Body of pancreas (tissue), 4 donors: Measurements from ENCODE around the gene SURF4. TPM values are rescaled to one million over a fixed set of nuclear protein-coding genes. Genes with fewer than 3 reads are reported as not detected.
A peak's percentile ranks its signal among the peaks of the same experiment; 100 is the strongest.
"Not testable (repeated sequence)": the region's sequence is repeated elsewhere in the genome, so short reads cannot be mapped to it uniquely, and the experiment has no call there.

Experiments used
- ATAC-seq: fragments of 150-250 bp; one replicate; pipeline ENCODE4 v1.9.1; 2016
- DNase-seq, 4 donors: peaks; one replicate each; pipeline ENCODE4 v3.0.0-alpha.2; 2019
- H3K27ac ChIP-seq, 4 donors: fragments of 200-600 bp; sonication (generic); 1 replicate in 3 of 4; 2 replicates in 1 of 4; pipeline versions ENCODE4 v1.5.1 to v1.6.1; 2016 to 2019; ENCODE audit warnings: mild to moderate bottlenecking in 1 of 4, mixed read lengths in 1 of 4, moderate library complexity in 1 of 4
- H3K27me3 ChIP-seq, 2 donors: fragments of 200-600 bp; sonication (generic); one replicate each; pipeline ENCODE4 v1.6.0; 2016; ENCODE audit warnings: mild to moderate bottlenecking in 1 of 2
- H3K36me3 ChIP-seq, 2 donors: fragments of 200-600 bp; sonication (generic); replicated peaks in 1 of 2; 2 replicates each; pipeline ENCODE4 v1.5.1; 2016; ENCODE audit warnings: low read depth in 2 of 2; ENCODE audit not compliant: insufficient read depth in 1 of 2
- H3K4me1 ChIP-seq: fragments of 200-600 bp; sonication (generic); one replicate; pipeline ENCODE4 v1.6.0; 2016
- H3K4me3 ChIP-seq, 2 donors: fragments of 200-600 bp; sonication (generic); 1 replicate in 1 of 2; 2 replicates in 1 of 2; pipeline ENCODE4 v1.5.1; 2016 to 2019
- H3K9me3 ChIP-seq, 3 donors: fragments of 200-600 bp; sonication (generic); 1 replicate in 2 of 3; 2 replicates in 1 of 3; pipeline ENCODE4 v1.5.1; 2016
- CTCF ChIP-seq, 7 experiments: fragments of 450-650 bp in 4 of 7; fragments of 200-600 bp in 3 of 7; sonication (generic) in 3 of 7; IDR thresholded peaks; one replicate each; pipeline ENCODE4 v1.5.1; 2016 to 2019; ENCODE audit warnings: antibody characterized with exemption in 7 of 7
- POLR2A ChIP-seq, 3 donors: fragments of 450-650 bp; IDR thresholded peaks; one replicate each; pipeline ENCODE4 v1.6.1; 2016; ENCODE audit warnings: antibody characterized with exemption in 3 of 3, mild to moderate bottlenecking in 2 of 3
- WGBS, 2 donors: methylation state at CpG; one replicate each; pipeline ENCODE4 v1.1.5; 2017; 5-methylcytosine and 5-hydroxymethylcytosine counted together
- intact Hi-C: fragments of 100-400 bp; cut with DNase I; formaldehyde crosslinking; loops from one replicate; pipeline ENCODE4 v1.15.1; 2023
- total RNA-seq, 2 donors: library from RNA; depleted of rRNA; stranded (reverse); fragments of >200 nt; gene quantifications; one replicate each; pipeline ENCODE4 v1.1.0, GENCODE V29; 2016

SURF4 gene
- total RNA-seq, 2 donors from 2014 or later = 93.9 to 109 TPM

DNA sequence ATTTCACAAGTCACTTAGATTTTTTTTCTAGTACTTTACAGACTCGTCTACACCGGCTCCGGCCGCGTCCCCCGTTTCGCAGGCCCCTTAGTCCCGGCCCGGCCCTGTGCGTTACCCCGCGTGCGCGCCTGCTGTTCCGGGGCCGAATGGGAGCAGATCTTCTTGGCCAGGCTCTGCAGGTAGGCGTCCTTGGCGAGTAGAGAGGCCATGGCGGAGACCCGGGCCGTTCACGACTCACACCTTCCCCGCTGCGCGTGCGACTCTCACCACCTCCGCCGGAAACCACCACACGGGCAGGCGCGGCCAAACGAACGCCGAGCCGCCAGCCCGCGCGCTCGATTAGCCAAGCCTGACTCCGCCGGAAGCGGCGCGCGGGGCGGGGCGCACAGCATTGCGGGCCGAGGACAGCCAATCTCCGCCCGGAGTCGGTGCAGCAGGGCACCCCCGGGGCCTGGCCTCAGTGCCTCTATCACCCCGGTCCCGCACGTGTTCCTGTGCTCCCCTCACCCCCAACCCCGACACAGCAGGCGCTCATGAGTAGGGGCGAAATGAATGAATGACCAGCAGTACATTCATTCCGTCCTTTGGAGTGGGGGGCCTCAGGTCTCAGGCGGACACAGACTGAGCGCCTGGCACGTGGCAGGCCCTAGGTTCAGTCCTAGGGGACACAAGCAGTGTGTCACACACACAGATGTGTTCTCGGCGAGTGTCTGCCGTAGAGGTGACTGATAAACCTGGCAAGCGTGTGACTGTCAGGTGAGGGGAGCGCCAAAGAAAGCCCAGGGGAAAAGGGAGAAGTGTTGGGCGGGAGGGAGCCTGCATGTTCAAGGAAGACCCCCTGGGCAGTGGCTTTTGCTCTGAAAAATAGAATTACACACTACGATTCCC lies 39.7 kb downstream of the SURF4 start, which contains the start of gene SURF6:
SURF6 (minus strand) TSS at position 265 of the 888 bp plus-strand sequence; CDS start at position 209, 56 bp downstream.
- intact Hi-C loops = loop anchor here (10.0 kb wide), 2 partner anchors 149 to 301 kb away; partner anchors contain the start of gene GTF3C5
- peak; percentile 50 to 69 (median 66) for TF ChIP-seq POLR2A (IDR thresholded peaks at IDR 0.05)
- peak in 3 of 7 experiments; percentile 4 to 37 (median 31) for TF ChIP-seq CTCF (IDR thresholded peaks at IDR 0.05)
- H3K4me3 ChIP-seq = peak within 1 kb of the TSS; percentile 91 to 99
- 3% methylated on average over 26 to 70 of the region's 70 CpGs for WGBS, 2 donors
- H3K27ac ChIP-seq = peak within 1 kb of the TSS; percentile 2 to 79 (median 66)
- no peaks in the 10 kb centered on the region for H3K9me3 ChIP-seq
- no peaks in the 10 kb centered on the region for H3K27me3 ChIP-seq
- DNase-seq (peak; percentile 88 to 92 (median 91)), ATAC-seq (peak; percentile 98)
- H3K4me1 ChIP-seq = peaks cover 24% of the 10 kb centered on the region
- peaks cover 23 to 27% of the 10 kb centered on the region in 2 donors for H3K36me3 ChIP-seq

DNA sequence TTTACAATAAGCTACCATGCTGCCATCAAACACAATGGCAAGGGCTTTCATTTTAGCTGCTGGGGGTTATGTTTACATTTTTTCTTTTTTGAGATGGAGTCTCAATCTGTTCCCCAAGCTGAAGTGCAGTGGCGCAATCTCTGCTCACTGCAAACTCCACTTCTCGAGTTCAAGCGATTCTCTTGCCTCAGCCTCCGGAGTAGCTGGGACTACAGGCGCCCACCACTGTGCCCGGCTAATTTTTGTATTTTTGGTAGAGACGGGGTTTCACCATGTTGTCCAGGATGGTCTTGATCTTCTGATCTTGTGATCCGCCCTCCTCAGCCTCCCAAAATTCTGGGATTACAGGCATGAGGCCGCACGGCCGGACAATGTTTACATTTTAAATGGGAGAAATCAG lies 41.0 kb downstream of the SURF4 start:
- H3K27me3 ChIP-seq, H3K9me3 ChIP-seq, ATAC-seq, H3K27ac ChIP-seq: not testable (repeated sequence)
- Histone ChIP-seq H3K4me3 (peak overlapping the region; percentile 91 to 99), H3K36me3 (peaks cover 24 to 27% of the 10 kb centered on the region in 2 donors), H3K4me1 (peaks cover 24% of the 10 kb centered on the region)
- 70 to 71% methylated on average over 11 of the region's 11 CpGs for WGBS, 2 donors
- peak in 1 of 4 donors; percentile 1 for DNase-seq
- intact Hi-C loops = loop anchor here (10.0 kb wide), 2 partner anchors 150 to 300 kb away; partner anchors contain the start of gene GTF3C5

DNA sequence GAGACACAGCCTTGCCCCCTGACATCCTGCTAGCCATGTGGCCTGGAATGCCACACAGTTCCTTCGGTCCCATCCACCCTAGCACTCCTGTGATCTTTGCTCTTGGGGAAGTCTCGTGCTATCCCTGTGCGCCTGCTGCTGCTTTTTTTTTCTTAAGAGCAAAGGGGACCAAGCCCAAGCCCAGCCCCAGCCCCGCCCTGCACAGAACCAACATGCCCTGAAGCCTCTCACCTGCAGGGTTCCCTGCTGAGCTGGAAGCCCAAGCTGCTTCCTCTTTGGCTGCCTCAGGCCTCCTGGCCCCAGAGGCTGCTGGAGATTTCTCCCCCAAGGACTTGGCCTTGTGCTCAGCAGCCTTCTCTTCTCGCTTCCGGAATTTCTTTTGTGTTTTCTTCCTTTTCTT lies 41.7 kb downstream of the SURF4 start:
- WGBS, 2 donors = 82 to 95% methylated on average over 6 of the region's 6 CpGs
- Histone ChIP-seq H3K27ac (no peak overlapping the region), H3K36me3 (peaks cover 24 to 27% of the 10 kb centered on the region in 2 donors), H3K9me3 (no peaks in the 10 kb centered on the region), H3K4me1 (peaks cover 27% of the 10 kb centered on the region), H3K27me3 (no peaks in the 10 kb centered on the region), H3K4me3 (no peak overlapping the region)
- DNase-seq = peak in 1 of 4 donors; percentile 4
- TF ChIP-seq CTCF (IDR thresholded peaks at IDR 0.05) = no peak
- no peak for TF ChIP-seq POLR2A (IDR thresholded peaks at IDR 0.05)
- ATAC-seq = no peak
- intact Hi-C loops = loop anchor here (10.0 kb wide), 2 partner anchors 151 to 299 kb away; partner anchors contain the start of gene GTF3C5

DNA sequence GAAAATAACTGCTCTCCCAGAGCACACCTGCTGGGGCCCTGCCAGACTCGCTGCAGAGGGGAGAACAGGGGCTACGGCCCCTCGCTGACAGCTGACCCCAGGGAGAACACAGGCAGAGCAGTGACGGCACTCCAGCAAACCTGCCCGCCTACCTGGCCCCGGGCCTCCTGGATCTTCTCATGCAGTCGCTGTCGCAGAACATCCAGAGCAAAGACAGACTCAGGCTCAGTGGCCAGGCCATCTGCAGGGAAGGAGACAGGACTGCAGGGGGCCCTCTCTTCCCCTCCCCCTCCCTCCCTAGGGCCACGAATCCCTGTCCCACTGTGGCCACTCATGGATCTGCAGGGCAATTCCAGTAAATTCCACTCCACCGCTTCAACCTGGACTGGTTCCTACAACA lies 42.3 kb downstream of the SURF4 start:
- H3K4me3 ChIP-seq = no peak overlapping the region
- no peak for TF ChIP-seq POLR2A (IDR thresholded peaks at IDR 0.05)
- no peaks in the 10 kb centered on the region for H3K9me3 ChIP-seq
- H3K27me3 ChIP-seq = no peaks in the 10 kb centered on the region
- H3K4me1 ChIP-seq = peaks cover 28% of the 10 kb centered on the region
- WGBS, 2 donors = 69 to 91% methylated on average over 2 to 10 of the region's 10 CpGs
- H3K27ac ChIP-seq = no peak overlapping the region
- H3K36me3 ChIP-seq = peaks cover 24 to 27% of the 10 kb centered on the region in 2 donors
- DNase-seq (peak in 1 of 4 donors; percentile 8), ATAC-seq (no peak)
- intact Hi-C loops = loop anchor here (10.0 kb wide), 2 partner anchors 151 to 299 kb away; partner anchors contain the start of gene GTF3C5

DNA sequence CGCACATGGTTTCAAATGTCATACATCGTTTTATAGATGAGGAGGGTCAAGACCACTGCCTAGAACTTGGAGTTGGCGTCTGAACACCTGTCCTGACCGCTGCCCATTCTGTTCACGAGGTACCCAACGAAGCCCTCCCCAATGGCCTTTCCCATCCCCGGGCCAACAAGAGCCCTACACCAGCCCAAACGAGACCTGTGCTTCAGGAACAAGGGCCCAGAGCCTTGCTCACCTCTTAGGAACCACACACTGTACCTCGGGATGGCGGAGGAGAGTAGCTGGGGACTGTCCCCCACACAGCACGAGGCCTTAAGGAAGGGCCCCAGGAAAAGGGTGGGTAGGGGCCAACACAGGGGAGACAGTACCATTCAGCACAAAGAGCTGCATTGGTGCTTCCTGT lies 42.8 kb downstream of the SURF4 start:
- DNase-seq (no peak), ATAC-seq (no peak)
- Histone ChIP-seq H3K4me3 (no peak overlapping the region), H3K36me3 (peaks cover 24 to 27% of the 10 kb centered on the region in 2 donors), H3K27me3 (no peaks in the 10 kb centered on the region), H3K4me1 (peaks cover 28% of the 10 kb centered on the region), H3K9me3 (no peaks in the 10 kb centered on the region), H3K27ac (no peak overlapping the region)
- intact Hi-C loops = loop anchor here (10.0 kb wide), 2 partner anchors 152 to 298 kb away; partner anchors contain the start of gene GTF3C5
- WGBS, 2 donors = 88 to 93% methylated on average over 11 of the region's 11 CpGs
- no peak for TF ChIP-seq CTCF (IDR thresholded peaks at IDR 0.05)
- TF ChIP-seq POLR2A (IDR thresholded peaks at IDR 0.05) = no peak
